Adrenal gland (tissue), 12 donors: ENCODE measurements around the gene LYPD5. TPM values are rescaled to one million over a fixed set of nuclear protein-coding genes. Genes with fewer than 3 reads are reported as not detected.
"Not testable (repeated sequence)": the region's sequence is repeated elsewhere in the genome, so short reads cannot be mapped to it uniquely, and the experiment has no call there.

Experiments used
- DNase-seq, 7 donors: peaks; one replicate each; pipeline ENCODE4 v3.0.0-alpha.2; 2019 to 2020
- H3K27ac ChIP-seq, 5 donors: fragments of 200-600 bp; sonication (generic) in 4 of 5; 1 replicate in 3 of 5; 2 replicates in 2 of 5; pipeline versions ENCODE4 v1.5.1 to v1.8.0; 2016 to 2020; ENCODE audit warnings: mild to moderate bottlenecking in 1 of 5
- H3K27me3 ChIP-seq: fragments of 200-600 bp; 2 replicates; pipeline ENCODE4 v1.8.0; 2021
- H3K36me3 ChIP-seq, 2 donors: fragments of 200-600 bp; replicated peaks in 1 of 2; 1 replicate in 1 of 2; 2 replicates in 1 of 2; pipeline versions ENCODE4 v1.5.1 to v1.8.0; 2018 to 2022
- H3K4me1 ChIP-seq, 2 donors: fragments of 200-600 bp; replicated peaks in 1 of 2; 1 replicate in 1 of 2; 2 replicates in 1 of 2; pipeline versions ENCODE4 v1.5.1 to v1.8.0; 2018 to 2021
- H3K4me3 ChIP-seq, 4 donors: fragments of 200-600 bp; sonication (generic) in 3 of 4; one replicate each; pipeline ENCODE4 v1.5.1; 2016 to 2018
- H3K9me3 ChIP-seq, 3 donors: fragments of 200-600 bp; sonication (generic) in 1 of 3; replicated peaks in 1 of 3; 1 replicate in 2 of 3; 2 replicates in 1 of 3; pipeline versions ENCODE4 v1.5.1 to v1.8.0; 2016 to 2021
- POLR2A ChIP-seq, 2 donors: fragments of 450-650 bp; IDR thresholded peaks; one replicate each; pipeline ENCODE4 v1.6.1; 2017; ENCODE audit warnings: antibody characterized with exemption in 2 of 2, mild to moderate bottlenecking in 2 of 2, moderate library complexity in 1 of 2
- WGBS, 4 donors: extraction: QIAGEN DNeasy Blood & Tissue Kit in 2 of 4; methylation state at CpG; one replicate each; pipeline versions ENCODE4 v1.1.5 to v1.1.7; 2013 to 2017; 5-methylcytosine and 5-hydroxymethylcytosine counted together
- intact Hi-C, 2 donors: fragments of 100-400 bp; cut with DNase I; formaldehyde crosslinking; loops; one replicate each; pipeline versions ENCODE4 v1.14.1 to v1.15.0; 2022 to 2023
- polyA plus RNA-seq, 3 donors: library from polyadenylated mRNA; stranded (reverse); fragments of 200-250 nt in 2 of 3; fragments of 350-450 nt in 1 of 3; fragmentation: Illumina TruSeq in 1 of 3; extraction: RNeasy Lipid Tissue Mini Kit (QIAGEN cat#74804) in 1 of 3; gene quantifications; one replicate each; pipeline ENCODE4 v1.2.3, GENCODE V29; 2013 to 2014
- total RNA-seq, 9 donors: library from RNA; depleted of rRNA in 4 of 9; stranded (reverse); fragments of >200 nt in 4 of 9; fragments of 120-200 nt in 1 of 9; fragmentation: NEBNext Ultra II Directional in 1 of 9; extraction: Animal tissue kit (Norgen Biotek cat#: 25700) in 1 of 9; gene quantifications; one replicate each; pipeline versions ENCODE4 v1.1.0 to v1.2.4, GENCODE V29; 2013 to 2023
- TF ChIP-seq, protein P1 (sequence below), 6 experiments: fragments of 450-650 bp in 4 of 6; fragments of 200-600 bp in 2 of 6; sonication (generic) in 1 of 6; IDR thresholded peaks; 1 replicate in 5 of 6; 2 replicates in 1 of 6; pipeline versions ENCODE4 v1.5.1 to v1.8.0; 2016 to 2021; ENCODE audit warnings: antibody characterized with exemption in 6 of 6, mild to moderate bottlenecking in 2 of 6, moderate library complexity in 1 of 6
- donor health status: healthy with polysubstance abuse.
- donor health status: Bipolar disorder and iron deficiency.
- donor health status: DM: yes; HTN: yes; CAD: no.
- donor health status: DM: no; HTN: no; CAD: no.
- donor health status: DM: no; HTN: no; CAD: no.
- donor health status: DM: yes; HTN: yes; CAD: no.

Gene LYPD5
- total and polyA plus RNA-seq, 12 donors, result 0.32 to 3.0 (median 0.91) TPM; not detected in 1

- no peaks in the 10 kb centered on the region for H3K27me3 ChIP-seq
- TF ChIP-seq, protein P1, sequence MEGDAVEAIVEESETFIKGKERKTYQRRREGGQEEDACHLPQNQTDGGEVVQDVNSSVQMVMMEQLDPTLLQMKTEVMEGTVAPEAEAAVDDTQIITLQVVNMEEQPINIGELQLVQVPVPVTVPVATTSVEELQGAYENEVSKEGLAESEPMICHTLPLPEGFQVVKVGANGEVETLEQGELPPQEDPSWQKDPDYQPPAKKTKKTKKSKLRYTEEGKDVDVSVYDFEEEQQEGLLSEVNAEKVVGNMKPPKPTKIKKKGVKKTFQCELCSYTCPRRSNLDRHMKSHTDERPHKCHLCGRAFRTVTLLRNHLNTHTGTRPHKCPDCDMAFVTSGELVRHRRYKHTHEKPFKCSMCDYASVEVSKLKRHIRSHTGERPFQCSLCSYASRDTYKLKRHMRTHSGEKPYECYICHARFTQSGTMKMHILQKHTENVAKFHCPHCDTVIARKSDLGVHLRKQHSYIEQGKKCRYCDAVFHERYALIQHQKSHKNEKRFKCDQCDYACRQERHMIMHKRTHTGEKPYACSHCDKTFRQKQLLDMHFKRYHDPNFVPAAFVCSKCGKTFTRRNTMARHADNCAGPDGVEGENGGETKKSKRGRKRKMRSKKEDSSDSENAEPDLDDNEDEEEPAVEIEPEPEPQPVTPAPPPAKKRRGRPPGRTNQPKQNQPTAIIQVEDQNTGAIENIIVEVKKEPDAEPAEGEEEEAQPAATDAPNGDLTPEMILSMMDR (IDR thresholded peaks at IDR 0.05), result no peak
- no peak for TF ChIP-seq POLR2A (IDR thresholded peaks at IDR 0.05)
- peaks cover 3 to 18% of the 10 kb centered on the region in 2 donors for H3K36me3 ChIP-seq
- H3K4me3 ChIP-seq, result no peak overlapping the region
- no peak for DNase-seq
- 49 to 96% (median 84%) methylated on average over 2 of the region's 2 CpGs for WGBS, 4 donors
- no peak overlapping the region for H3K27ac ChIP-seq
- no peaks in the 10 kb centered on the region for H3K4me1 ChIP-seq
- peaks cover 6 to 89% (median 53%) of the 10 kb centered on the region in 3 donors for H3K9me3 ChIP-seq
- intact Hi-C loops, result loop anchor here in 1 of 2 donors (10.0 kb wide), 1 partner anchor 123 kb away; no protein-coding TSS in a partner anchor
Observed at GRCh38 chr19:43842007-43842406, 39.8 kb upstream of the LYPD5 start.

GRCh38 chr19:43839139-43839538, 36.9 kb upstream of the LYPD5 start:
- DNase-seq, result no peak
- intact Hi-C loops, result no loop called here
- peaks cover 3 to 42% of the 10 kb centered on the region in 2 donors for H3K36me3 ChIP-seq

GRCh38 chr19:43826787-43827754, 24.8 kb upstream of the LYPD5 start, which contains the start of gene ZNF283:
Gene ZNF283 (plus strand): TSS chr19:43827321. CDS start chr19:43833505, 6,184 bp downstream.
- intact Hi-C loops, result no loop called here
- peaks cover 0 to 11% of the 10 kb centered on the region in 2 donors for H3K36me3 ChIP-seq
- peaks cover 3% of the 10 kb centered on the region for H3K27me3 ChIP-seq
- DNase-seq, result peak; percentile 90 to 97 (median 93)
- H3K4me3 ChIP-seq, result peak within 1 kb of the TSS in 3 of 4 donors; percentile 69 to 77 (median 75)
- TF ChIP-seq POLR2A (IDR thresholded peaks at IDR 0.05), result peak in 1 of 2 donors; percentile 38
- TF ChIP-seq, protein P1 (IDR thresholded peaks at IDR 0.05), result no peak
- 6 to 11% (median 8%) methylated on average over 25 to 46 of the region's 46 CpGs for WGBS, 4 donors
- peak within 1 kb of the TSS in 3 of 5 donors; percentile 41 to 72 (median 42) for H3K27ac ChIP-seq
- H3K4me1 ChIP-seq, result peaks cover 0 to 11% of the 10 kb centered on the region in 2 donors
- no peaks in the 10 kb centered on the region for H3K9me3 ChIP-seq

More at GRCh38 chr19:43839139-43839538, 36.9 kb upstream of the LYPD5 start:
- TF ChIP-seq, protein P1 (IDR thresholded peaks at IDR 0.05), result no peak
- no peak for TF ChIP-seq POLR2A (IDR thresholded peaks at IDR 0.05)
- Histone ChIP-seq H3K4me3 (no peak overlapping the region), H3K27me3 (no peaks in the 10 kb centered on the region), H3K27ac (no peak overlapping the region), H3K4me1 (no peaks in the 10 kb centered on the region), H3K9me3 (peaks cover 6 to 68% (median 26%) of the 10 kb centered on the region in 3 donors)

DNA sequence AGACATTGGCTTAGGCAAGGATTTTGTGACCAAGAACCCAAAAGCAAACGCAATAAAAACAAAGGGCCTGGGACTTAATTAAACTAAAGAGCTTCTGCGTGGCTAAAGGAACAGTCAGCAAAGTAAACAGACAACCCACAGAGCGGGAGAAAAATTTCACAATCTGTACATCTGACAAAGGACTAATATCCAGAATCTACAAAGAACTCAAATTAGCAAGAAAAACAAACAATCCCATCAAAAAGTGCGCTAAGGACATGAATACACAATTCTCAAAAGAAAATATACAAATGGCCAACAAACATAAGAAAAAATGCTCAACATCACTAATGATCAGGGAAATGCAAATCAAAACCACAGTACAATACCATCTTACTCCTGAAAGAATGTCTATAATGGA, 22.3 kb upstream of the LYPD5 start:
- H3K27ac ChIP-seq, H3K36me3 ChIP-seq, H3K4me3 ChIP-seq, DNase-seq, H3K9me3 ChIP-seq, intact Hi-C loops: not testable (repeated sequence)
- 59 to 67% (median 61%) methylated on average over 4 of the region's 4 CpGs for WGBS, 4 donors
- Histone ChIP-seq H3K27me3 (peaks cover 10% of the 10 kb centered on the region), H3K4me1 (peaks cover 0 to 16% of the 10 kb centered on the region in 2 donors)

- intact Hi-C loops, H3K4me3 ChIP-seq, DNase-seq, H3K27ac ChIP-seq, H3K36me3 ChIP-seq, H3K9me3 ChIP-seq: not testable (repeated sequence)
- WGBS, 4 donors, result 75 to 82% (median 80%) methylated on average over 3 of the region's 3 CpGs
- Histone ChIP-seq H3K4me1 (peaks cover 0 to 16% of the 10 kb centered on the region in 2 donors), H3K27me3 (peaks cover 10% of the 10 kb centered on the region)
Observed at GRCh38 chr19:43823856-43824255, 21.6 kb upstream of the LYPD5 start.
